GM06990 (cell line): ENCODE data around the gene IP6K1.
"Not testable (repeated sequence)": the region's sequence is repeated elsewhere in the genome, so short reads cannot be mapped to it uniquely, and the experiment has no call there.

Experiments used
- DNase-seq: peaks from one replicate; pipeline ENCODE4 v3.0.0-alpha.2; 2011; ENCODE audit not compliant: insufficient read length; ENCODE audit errors: extremely low read depth
- H3K27me3 ChIP-seq: replicated peaks from 2 replicates; pipeline ENCODE4 v1.6.0; 2011; ENCODE audit warnings: low read length; ENCODE audit not compliant: control insufficient read depth, insufficient read depth
- H3K36me3 ChIP-seq: 2 replicates; pipeline ENCODE4 v1.5.1; 2011; ENCODE audit warnings: low read length; ENCODE audit not compliant: control insufficient read depth, insufficient read depth
- H3K4me3 ChIP-seq: replicated peaks from 2 replicates; pipeline ENCODE4 v1.5.1; 2011; ENCODE audit warnings: low read depth, mild to moderate bottlenecking, control low read depth, low read length
- TF ChIP-seq, protein P1 (sequence below): IDR thresholded peaks from 2 replicates; pipeline ENCODE4 v1.5.1; 2011; ENCODE audit warnings: low read length, control low read depth, mild to moderate bottlenecking, inconsistent platforms; ENCODE audit not compliant: insufficient read depth, poor library complexity, severe bottlenecking

IP6K1 gene

DNA sequence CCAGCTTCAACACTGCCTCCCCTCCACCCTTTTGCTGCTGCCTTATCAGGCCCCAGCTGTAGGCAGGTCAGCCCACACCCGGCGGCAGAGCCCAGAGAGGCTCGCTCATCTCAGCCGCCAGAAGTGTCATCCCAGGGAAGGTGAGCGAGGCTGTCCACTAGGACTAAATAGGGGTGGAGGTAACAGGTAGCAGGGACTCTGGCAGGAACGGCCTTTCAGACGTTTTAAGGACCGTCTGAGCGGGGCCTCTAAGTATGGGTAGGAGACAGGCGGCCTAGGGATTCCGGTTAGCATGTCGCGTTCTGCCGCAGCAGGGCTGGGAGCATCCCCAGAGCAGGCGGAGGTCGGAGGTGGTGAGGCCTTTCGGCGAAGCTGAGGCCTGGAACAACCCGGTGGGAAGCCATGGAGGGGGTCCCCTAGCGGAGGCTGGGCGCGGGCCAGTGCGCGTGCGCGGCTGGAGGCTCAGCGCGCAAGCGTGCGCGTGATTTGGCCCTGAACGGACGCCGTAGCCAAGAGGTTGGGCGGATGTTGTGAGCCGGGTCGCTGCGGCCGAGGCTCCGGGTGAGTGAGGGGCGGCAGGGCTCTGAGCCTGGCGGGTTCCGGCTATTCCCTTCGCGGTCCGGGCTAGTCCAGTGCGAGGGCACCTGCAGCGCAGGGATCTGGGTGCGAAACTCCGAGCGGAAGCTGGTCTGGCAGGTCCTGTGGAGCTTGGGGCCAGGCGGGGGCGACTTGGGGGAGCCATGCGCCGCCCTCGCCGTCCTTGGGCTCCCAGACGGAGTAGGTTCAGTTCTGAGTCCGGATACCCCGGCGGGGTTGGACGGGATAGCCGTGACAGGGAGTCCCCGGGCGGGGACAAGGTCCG lies 97.1 kb downstream of the IP6K1 start, which contains the start of the genes MST1 and RNF123:
Gene MST1 (minus strand): TSS at position 429 of the 862 bp plus-strand sequence. CDS start 783 bp downstream, outside the sequence.
Gene RNF123 (plus strand): TSS at position 512 of the 862 bp plus-strand sequence. CDS start 1,609 bp downstream, outside the sequence.
- TF ChIP-seq, protein P1, sequence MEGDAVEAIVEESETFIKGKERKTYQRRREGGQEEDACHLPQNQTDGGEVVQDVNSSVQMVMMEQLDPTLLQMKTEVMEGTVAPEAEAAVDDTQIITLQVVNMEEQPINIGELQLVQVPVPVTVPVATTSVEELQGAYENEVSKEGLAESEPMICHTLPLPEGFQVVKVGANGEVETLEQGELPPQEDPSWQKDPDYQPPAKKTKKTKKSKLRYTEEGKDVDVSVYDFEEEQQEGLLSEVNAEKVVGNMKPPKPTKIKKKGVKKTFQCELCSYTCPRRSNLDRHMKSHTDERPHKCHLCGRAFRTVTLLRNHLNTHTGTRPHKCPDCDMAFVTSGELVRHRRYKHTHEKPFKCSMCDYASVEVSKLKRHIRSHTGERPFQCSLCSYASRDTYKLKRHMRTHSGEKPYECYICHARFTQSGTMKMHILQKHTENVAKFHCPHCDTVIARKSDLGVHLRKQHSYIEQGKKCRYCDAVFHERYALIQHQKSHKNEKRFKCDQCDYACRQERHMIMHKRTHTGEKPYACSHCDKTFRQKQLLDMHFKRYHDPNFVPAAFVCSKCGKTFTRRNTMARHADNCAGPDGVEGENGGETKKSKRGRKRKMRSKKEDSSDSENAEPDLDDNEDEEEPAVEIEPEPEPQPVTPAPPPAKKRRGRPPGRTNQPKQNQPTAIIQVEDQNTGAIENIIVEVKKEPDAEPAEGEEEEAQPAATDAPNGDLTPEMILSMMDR: peak; percentile 53
- peak; percentile 94 for DNase-seq

GRCh38 chr3:49688338-49689045 lies 97.8 kb downstream of the IP6K1 start:
- DNase-seq, H3K36me3 ChIP-seq, H3K27me3 ChIP-seq: not testable (repeated sequence)
- peak overlapping the region; percentile 90 for H3K4me3 ChIP-seq

More for the DNA sequence above, 97.1 kb downstream of the IP6K1 start, which contains the start of the genes MST1 and RNF123:
- peak within 1 kb of the TSS; percentile 90 for H3K4me3 ChIP-seq
- no peaks in the 10 kb centered on the region for H3K27me3 ChIP-seq
- H3K36me3 ChIP-seq: peaks cover under 1% of the 10 kb centered on the region; the same call in 1 of the 2 replicates

DNA sequence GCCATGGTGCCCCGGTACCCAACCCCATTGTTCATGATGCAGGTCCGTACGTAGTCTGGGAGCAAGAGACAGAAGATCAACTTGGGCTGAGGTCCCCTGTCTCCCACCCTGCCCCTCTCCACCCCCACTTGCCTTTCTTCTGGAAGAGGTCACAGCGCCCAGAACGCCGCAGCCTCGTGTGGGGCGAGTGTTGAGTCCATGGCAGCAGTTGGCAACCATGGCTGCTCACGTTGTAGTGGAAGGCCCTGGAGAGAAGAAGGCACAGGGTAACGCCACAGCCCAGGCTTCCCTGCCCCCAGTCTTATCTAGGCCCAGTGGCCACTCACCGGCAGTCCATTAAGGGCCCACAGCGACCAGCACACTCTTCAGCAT lies 98.9 kb downstream of the IP6K1 start:
- H3K27me3 ChIP-seq, DNase-seq, H3K4me3 ChIP-seq: not testable (repeated sequence)
- H3K36me3 ChIP-seq: peaks cover 13% of the 10 kb centered on the region

- not testable (repeated sequence) for H3K4me3 ChIP-seq, H3K27me3 ChIP-seq
These were observed 99.4 kb downstream of the IP6K1 start for GRCh38 chr3:49686769-49687423.

DNA sequence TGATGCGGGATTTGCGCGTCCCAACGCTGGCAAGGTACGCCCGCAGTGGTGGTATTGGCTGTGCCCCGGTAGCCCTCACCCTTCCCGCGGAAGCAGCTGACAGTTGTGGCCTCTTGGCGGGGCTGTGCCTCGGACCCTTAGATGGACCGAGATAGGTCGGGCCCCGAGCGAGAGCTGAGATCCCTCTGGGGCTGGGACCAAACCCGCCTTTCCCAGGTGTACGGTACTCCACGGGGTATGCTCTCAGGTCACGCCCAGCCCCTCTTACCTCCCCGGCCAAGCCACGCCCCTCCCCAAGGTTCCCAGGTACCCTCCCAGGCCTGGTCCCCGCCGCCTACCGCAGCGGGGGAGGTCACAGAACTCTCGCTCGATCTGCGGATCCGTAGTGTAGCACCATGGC lies 100.0 kb downstream of the IP6K1 start:
- not testable (repeated sequence) for DNase-seq, H3K27me3 ChIP-seq, H3K4me3 ChIP-seq
- H3K36me3 ChIP-seq: peaks cover 20% of the 10 kb centered on the region

More at GRCh38 chr3:49686769-49687423, 99.4 kb downstream of the IP6K1 start:
- DNase-seq: not testable (repeated sequence)
- H3K36me3 ChIP-seq: peaks cover 17% of the 10 kb centered on the region

DNA sequence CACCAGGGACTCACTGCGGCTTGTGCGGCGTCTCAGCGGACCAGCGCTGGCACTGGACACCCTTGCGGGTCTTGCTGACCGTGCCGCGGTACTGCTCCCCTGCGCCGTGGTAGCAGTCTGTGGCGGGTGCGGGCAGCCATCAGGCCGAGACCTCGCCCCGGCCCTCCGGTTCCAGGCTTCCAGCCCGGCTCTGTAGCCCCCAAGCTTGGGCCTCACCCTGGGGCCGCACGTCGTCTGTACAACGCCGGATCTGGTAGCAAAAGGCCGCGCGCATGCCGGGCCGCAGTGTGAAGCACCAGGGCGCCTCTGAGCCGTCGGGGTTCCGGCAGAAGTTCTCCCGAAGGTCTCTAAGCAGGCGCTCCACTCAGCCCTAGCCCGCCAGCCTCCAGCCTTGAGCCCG lies 100.5 kb downstream of the IP6K1 start:
- H3K36me3 ChIP-seq: peaks cover 25% of the 10 kb centered on the region
- DNase-seq, H3K27me3 ChIP-seq, H3K4me3 ChIP-seq: not testable (repeated sequence)

DNA sequence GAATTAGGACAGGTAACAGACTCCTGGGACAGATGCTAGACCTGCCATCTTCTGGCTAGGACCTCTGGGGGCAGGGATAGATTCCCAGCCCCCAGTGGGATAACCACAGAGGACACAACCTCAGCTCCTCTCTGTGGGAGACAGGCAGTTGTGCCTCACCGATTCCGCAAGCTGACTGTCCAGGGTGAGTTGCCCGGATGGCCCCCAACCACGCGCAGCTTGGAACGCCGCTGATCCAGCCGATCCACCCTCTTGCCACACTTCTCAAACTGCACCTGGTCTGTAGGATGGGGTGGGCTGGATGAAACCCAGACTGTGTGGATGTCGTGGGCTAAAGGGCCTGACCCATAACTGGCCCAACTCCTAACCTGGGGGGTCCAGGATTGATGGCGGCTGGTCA lies 101.2 kb downstream of the IP6K1 start:
- not testable (repeated sequence) for H3K4me3 ChIP-seq, H3K27me3 ChIP-seq, DNase-seq
- H3K36me3 ChIP-seq: peaks cover 33% of the 10 kb centered on the region

DNA sequence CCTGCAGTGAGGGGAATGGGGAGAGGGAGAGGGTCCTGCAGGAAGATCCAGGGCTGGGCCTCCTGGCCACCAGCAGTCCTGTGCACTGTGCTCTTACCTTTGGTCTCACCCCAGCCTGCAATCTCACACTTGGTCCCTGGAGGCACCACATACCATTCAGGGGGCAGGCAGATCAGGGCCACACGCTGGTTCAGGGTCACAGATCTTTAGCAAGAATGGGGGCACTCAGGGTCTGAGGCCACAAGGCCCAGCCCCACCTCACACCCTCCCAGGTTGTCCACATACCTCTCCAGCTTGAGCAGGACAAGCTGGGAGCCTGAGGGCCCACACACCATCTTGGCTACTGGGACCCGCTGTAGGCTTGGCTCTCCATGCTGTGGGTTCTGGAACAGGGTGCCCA lies 101.9 kb downstream of the IP6K1 start:
- H3K36me3 ChIP-seq: peaks cover 38% of the 10 kb centered on the region
- H3K27me3 ChIP-seq, DNase-seq, H3K4me3 ChIP-seq: not testable (repeated sequence)

DNA sequence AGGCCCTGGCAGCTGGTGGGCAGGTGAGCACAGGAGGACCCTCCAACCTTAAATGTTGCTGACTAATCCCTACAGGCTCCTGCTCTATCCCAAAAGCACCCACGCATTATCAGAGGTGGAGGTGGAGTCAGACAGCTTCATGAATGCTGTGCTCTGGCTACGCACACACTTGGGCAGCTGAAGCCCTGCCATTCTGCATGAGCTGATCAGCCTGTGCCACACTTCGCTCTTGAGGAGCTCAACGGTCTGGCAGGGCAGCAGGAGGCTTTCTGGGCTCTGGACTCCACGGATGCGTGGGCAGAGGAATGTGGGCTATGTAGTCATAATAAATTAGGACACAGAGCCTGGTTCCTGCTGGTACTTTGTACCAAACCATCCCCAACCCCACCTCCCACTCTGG lies 103.2 kb downstream of the IP6K1 start:
- H3K27me3 ChIP-seq: no peaks in the 10 kb centered on the region
- TF ChIP-seq, protein P1: no peak
- DNase-seq: no peak
- H3K4me3 ChIP-seq: no peak overlapping the region
- H3K36me3 ChIP-seq: peaks cover 50% of the 10 kb centered on the region
